Measurements from ENCODE around the gene PARD6G. TPM values are rescaled to one million over a fixed set of nuclear protein-coding genes. Genes with fewer than 3 reads are reported as not detected.

Gene PARD6G
- total RNA-seq, 1 donor from 2014 or later, result 9.4 TPM

DNA sequence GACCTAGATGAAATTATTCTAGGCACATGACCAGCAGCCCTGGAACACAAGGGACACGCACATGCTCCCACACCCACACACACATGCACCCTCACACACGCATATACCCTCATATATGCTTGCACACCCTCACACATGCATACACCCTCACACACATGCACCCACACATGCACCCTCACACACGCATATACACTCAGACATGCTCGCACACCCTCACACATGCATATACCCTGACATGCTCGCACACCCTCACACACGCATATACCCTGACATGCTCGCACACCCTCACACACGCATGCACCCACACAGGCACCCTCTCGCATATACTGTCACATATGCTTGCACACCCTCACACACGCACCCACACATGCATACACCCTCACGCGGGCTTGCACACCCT lies 61.8 kb downstream of the PARD6G start:
- Histone ChIP-seq H3K27me3 (ENCODE audit: control insufficient read depth, insufficient read depth, low read length) (no peaks in the 10 kb centered on the region), H3K36me3 (ENCODE audit: control insufficient read depth, insufficient read depth, low read length) (no peaks in the 10 kb centered on the region), H3K4me3 (ENCODE audit: low read depth, low read length) (no peak overlapping the region)
- no peak for TF ChIP-seq CTCF (IDR thresholded peaks at IDR 0.05; ENCODE audit: insufficient read depth, low read length, poor library complexity, severe bottlenecking)
- no peak for DNase-seq (ENCODE audit: low read depth)

DNA sequence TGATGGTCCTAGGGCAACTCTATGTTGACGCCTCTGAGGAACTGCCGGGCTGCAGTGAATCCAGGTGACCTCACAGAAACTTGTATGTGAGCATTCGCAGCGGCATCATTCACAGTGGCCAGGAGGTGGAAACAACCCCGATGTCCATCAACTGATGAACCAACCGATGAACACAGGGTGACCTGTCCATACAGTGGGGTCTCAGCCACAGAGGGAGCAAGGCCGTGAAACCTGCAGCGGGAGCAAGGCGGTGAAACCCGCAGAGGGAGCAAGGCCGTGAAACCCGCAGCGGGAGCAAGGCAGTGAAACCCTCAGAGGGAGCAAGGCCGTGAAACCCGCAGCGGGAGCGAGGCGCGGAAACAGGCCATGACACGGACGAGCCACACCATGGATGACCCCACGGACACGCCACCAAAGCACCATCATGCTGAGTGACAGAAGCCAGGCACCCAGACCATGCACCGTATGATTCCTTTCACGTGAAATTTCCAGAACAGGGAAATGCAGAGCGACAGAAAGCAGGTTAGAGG lies 63.0 kb downstream of the PARD6G start:
- no peak for DNase-seq (ENCODE audit: low read depth)
- TF ChIP-seq CTCF (IDR thresholded peaks at IDR 0.05; ENCODE audit: insufficient read depth, low read length, poor library complexity, severe bottlenecking), result no peak
- Histone ChIP-seq H3K36me3 (ENCODE audit: control insufficient read depth, insufficient read depth, low read length) (no peaks in the 10 kb centered on the region), H3K27me3 (ENCODE audit: control insufficient read depth, insufficient read depth, low read length) (no peaks in the 10 kb centered on the region), H3K4me3 (ENCODE audit: low read depth, low read length) (no peak overlapping the region)

DNA sequence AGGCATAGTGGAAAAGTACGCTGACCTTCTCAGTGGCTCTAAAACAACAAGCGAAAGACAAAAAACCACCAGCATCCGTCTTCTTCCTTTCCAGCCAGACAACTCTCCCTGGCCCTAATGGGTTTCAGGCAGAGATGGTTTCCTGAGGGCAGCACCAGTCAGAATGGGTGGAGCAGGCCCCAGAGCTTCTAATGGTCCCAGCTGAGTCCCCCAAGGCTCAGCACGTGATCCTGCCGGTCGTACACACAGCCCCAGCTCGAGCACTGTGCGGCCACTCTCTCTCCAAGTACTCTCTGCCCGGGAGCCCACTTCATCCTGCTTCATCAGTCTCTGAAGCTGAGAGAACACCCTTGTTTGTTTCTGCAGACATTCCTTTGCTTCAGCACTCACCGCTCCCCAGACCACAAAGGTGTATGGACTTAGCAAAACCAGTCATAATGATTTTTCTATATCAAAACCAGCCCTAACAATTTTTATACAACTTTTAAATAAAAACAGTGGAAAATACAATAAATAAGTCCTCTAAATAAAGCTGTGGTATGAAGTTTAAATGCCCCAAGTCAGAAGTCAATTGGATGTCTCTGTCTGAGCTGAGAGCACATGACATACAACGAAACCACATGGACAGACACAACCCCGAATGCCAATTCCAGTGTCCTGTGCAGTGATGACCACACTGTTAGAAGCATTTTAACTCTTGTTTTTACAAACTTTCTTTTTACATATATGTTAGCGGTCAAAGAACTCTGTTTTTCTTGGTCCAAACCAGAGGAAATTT lies 63.9 kb downstream of the PARD6G start:
- Histone ChIP-seq H3K4me3 (ENCODE audit: low read depth, low read length) (no peak overlapping the region), H3K36me3 (ENCODE audit: control insufficient read depth, insufficient read depth, low read length) (no peaks in the 10 kb centered on the region), H3K27me3 (ENCODE audit: control insufficient read depth, insufficient read depth, low read length) (no peaks in the 10 kb centered on the region)
- TF ChIP-seq CTCF (IDR thresholded peaks at IDR 0.05; ENCODE audit: insufficient read depth, low read length, poor library complexity, severe bottlenecking), result no peak
- no peak for DNase-seq (ENCODE audit: low read depth)

GRCh38 chr18:80182855-80183254 lies 64.5 kb downstream of the PARD6G start:
- Histone ChIP-seq H3K36me3 (ENCODE audit: control insufficient read depth, insufficient read depth, low read length) (no peaks in the 10 kb centered on the region), H3K4me3 (ENCODE audit: low read depth, low read length) (no peak overlapping the region), H3K27me3 (ENCODE audit: control insufficient read depth, insufficient read depth, low read length) (no peaks in the 10 kb centered on the region)
- no peak for DNase-seq (ENCODE audit: low read depth)
- no peak for TF ChIP-seq CTCF (IDR thresholded peaks at IDR 0.05; ENCODE audit: insufficient read depth, low read length, poor library complexity, severe bottlenecking)

GRCh38 chr18:80181642-80182461 lies 65.5 kb downstream of the PARD6G start:
- no peak for DNase-seq (ENCODE audit: low read depth)
- TF ChIP-seq CTCF (IDR thresholded peaks at IDR 0.05; ENCODE audit: insufficient read depth, low read length, poor library complexity, severe bottlenecking), result no peak
- H3K4me3 ChIP-seq (ENCODE audit: low read depth, low read length), result no peak overlapping the region
- no peaks in the 10 kb centered on the region for H3K36me3 ChIP-seq (ENCODE audit: control insufficient read depth, insufficient read depth, low read length)
- H3K27me3 ChIP-seq (ENCODE audit: control insufficient read depth, insufficient read depth, low read length), result no peaks in the 10 kb centered on the region

Measured in kidney epithelial cell (primary cell).